Activated CD8-positive, alpha-beta T cell treated with anti-CD3 and anti-CD28 coated beads for 36 hours (primary cell): ENCODE data around the gene RRBP1. TPM values are rescaled to one million over a fixed set of nuclear protein-coding genes. Genes with fewer than 3 reads are reported as not detected.

Experiments
- ATAC-seq: fragments of 200-7000 bp; cut with Tn5 transposase; one replicate; pipeline ENCODE4 v1.10.0; 2021; ENCODE audit warnings: mild to moderate bottlenecking, moderate library complexity
- CTCF ChIA-PET: fragments of 350-600 bp; sonication (Branson Sonifier 250); formaldehyde crosslinking; loops from one replicate; lab custom pipeline; 2021; ENCODE audit warnings: antibody characterized with exemption; lab: Charles Lee
- POLR2A ChIA-PET: fragments of 350-600 bp; sonication (Branson Sonifier 250); formaldehyde crosslinking; loops from one replicate; lab custom pipeline; 2021; ENCODE audit warnings: antibody characterized with exemption; lab: Charles Lee
- DNase-seq: peaks from one replicate; pipeline ENCODE4 v3.0.0-alpha.2; 2020
- H3K27ac Mint-ChIP-seq: one replicate; pipeline ENCODE4 v1.8.0; 2021; ENCODE audit warnings: mild to moderate bottlenecking, mixed read lengths
- H3K27me3 Mint-ChIP-seq: one replicate; pipeline ENCODE4 v1.8.0; 2021; ENCODE audit warnings: mixed read lengths
- H3K36me3 Mint-ChIP-seq: one replicate; pipeline ENCODE4 v1.8.0; 2021; ENCODE audit warnings: low read depth, mixed read lengths
- H3K4me1 Mint-ChIP-seq: one replicate; pipeline ENCODE4 v1.8.0; 2021; ENCODE audit warnings: low read depth, mixed read lengths
- H3K4me3 Mint-ChIP-seq: one replicate; pipeline ENCODE4 v1.8.0; 2021; ENCODE audit warnings: mild to moderate bottlenecking, moderate library complexity, mixed read lengths
- H3K9me3 Mint-ChIP-seq: one replicate; pipeline ENCODE4 v1.8.0; 2021; ENCODE audit warnings: mixed read lengths
- intact Hi-C: fragments of 100-400 bp; cut with micrococcal nuclease; formaldehyde crosslinking; loops from one replicate; pipeline ENCODE4 v1.10.0; 2022
- total RNA-seq, 2 experiments: library from RNA; stranded (reverse); gene quantifications; one replicate each; pipeline ENCODE4 v1.2.3, GENCODE V29; 2021
- TF ChIP-seq, protein P1 (sequence below): fragments of 200-600 bp; IDR thresholded peaks from one replicate; pipeline ENCODE4 v1.8.0; 2022; ENCODE audit warnings: antibody characterized with exemption, mild to moderate bottlenecking

RRBP1 gene
- total RNA-seq, 2 experiments from 2014 or later, result 35.2 to 35.9 TPM

DNA sequence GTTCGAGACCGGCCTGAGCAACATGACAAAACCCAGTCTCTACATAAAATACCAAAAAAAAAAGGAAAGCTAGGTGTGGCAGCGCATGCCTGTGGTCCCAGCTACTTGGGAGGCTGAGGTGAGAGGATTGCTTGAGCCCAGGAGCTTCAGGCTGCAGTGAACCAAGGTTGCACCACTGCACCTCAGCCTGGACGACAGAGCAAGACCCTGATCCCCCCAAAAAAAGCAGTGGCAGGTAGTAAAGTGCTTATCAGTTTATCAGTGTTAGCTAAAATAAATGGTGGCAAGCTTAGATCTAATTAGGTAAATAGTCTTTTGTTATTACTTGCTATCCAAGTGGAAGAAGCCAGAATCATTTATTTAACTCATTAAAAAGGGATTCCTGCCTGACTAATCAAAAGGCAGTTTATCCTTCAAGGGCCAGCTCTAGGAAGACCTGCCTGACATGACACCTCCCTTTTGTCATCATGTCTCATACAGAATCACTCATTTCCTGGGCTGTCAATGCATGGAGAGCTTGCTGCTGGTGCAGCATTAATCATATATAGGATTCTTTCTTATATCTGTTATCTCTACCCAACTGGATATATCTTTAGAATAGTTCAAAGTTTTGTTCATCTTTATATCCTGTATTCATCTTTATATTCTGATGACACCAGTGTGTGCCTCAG is 102.5 kb downstream of the RRBP1 start:
- ATAC-seq (peak; percentile 61), DNase-seq (no peak)
- CTCF ChIA-PET, result no interaction called here
- Mint-ChIP-seq H3K9me3 (no peaks in the 10 kb centered on the region), H3K4me1 (peaks cover 26% of the 10 kb centered on the region), H3K27ac (no peak overlapping the region), H3K36me3 (peaks cover 1% of the 10 kb centered on the region), H3K4me3 (no peak overlapping the region), H3K27me3 (no peaks in the 10 kb centered on the region)
- POLR2A ChIA-PET, result interaction anchor here (0.6 to 1.0 kb wide), 3 partner anchors 15 to 28 kb away, joined by 3 to 6 read pairs (median 3); no protein-coding TSS in a partner anchor
- TF ChIP-seq, protein P1, sequence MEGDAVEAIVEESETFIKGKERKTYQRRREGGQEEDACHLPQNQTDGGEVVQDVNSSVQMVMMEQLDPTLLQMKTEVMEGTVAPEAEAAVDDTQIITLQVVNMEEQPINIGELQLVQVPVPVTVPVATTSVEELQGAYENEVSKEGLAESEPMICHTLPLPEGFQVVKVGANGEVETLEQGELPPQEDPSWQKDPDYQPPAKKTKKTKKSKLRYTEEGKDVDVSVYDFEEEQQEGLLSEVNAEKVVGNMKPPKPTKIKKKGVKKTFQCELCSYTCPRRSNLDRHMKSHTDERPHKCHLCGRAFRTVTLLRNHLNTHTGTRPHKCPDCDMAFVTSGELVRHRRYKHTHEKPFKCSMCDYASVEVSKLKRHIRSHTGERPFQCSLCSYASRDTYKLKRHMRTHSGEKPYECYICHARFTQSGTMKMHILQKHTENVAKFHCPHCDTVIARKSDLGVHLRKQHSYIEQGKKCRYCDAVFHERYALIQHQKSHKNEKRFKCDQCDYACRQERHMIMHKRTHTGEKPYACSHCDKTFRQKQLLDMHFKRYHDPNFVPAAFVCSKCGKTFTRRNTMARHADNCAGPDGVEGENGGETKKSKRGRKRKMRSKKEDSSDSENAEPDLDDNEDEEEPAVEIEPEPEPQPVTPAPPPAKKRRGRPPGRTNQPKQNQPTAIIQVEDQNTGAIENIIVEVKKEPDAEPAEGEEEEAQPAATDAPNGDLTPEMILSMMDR, result no peak
- intact Hi-C loops, result no loop called here

DNA sequence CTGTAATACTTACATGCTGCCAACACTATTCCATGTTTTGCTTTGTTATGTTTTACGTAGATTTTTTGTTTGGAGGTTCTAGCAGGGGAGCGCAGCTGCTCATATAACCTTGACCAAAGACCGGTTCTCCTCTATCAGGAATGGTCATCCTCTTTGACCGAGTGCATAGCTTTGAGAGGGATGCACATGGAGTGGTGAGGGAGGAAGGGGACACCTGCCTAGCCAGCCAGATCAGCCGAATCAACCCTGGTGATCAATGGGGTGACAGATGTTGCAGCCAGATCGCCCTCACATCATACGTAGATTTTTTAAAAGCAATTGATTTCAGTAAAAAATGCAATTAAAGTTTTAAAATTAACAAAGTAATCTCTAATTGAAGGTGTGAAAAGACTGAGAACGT is 105.8 kb downstream of the RRBP1 start:
- DNase-seq, result no peak
- no peak overlapping the region for H3K4me3 Mint-ChIP-seq
- TF ChIP-seq, protein P1, result no peak
- no peak overlapping the region for H3K27ac Mint-ChIP-seq
- H3K36me3 Mint-ChIP-seq, result peaks cover 1% of the 10 kb centered on the region
- H3K4me1 Mint-ChIP-seq, result peaks cover 30% of the 10 kb centered on the region
- ATAC-seq, result no peak
- H3K9me3 Mint-ChIP-seq, result no peaks in the 10 kb centered on the region
- ChIA-PET POLR2A (no interaction called here), CTCF (interaction anchor here (1.4 kb wide), 1 partner anchor 106 kb away, joined by 5 read pairs; the partner anchor contains the start of gene RRBP1)
- no peaks in the 10 kb centered on the region for H3K27me3 Mint-ChIP-seq
- intact Hi-C loops, result no loop called here

DNA sequence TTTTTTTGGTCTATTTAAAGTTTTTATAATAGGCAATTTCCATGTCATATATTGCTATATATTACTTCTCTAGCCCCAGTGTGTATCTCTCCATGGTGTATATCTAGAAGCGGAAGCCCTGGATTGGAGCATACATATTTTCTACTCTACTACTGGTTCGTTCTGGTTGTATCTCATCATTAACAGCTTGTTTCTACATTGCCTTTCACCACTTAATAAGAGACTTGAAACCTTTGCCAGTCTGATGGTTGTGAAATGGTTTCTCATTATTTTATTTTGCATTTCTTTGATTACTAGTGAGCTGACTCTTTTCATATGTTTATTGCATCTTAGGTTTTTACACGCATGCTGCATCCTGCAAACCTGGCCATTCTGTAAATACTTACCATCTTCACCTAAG is 108.6 kb downstream of the RRBP1 start:
- no peaks in the 10 kb centered on the region for H3K27me3 Mint-ChIP-seq
- no peaks in the 10 kb centered on the region for H3K9me3 Mint-ChIP-seq
- H3K36me3 Mint-ChIP-seq, result peaks cover 1% of the 10 kb centered on the region
- TF ChIP-seq, protein P1, result no peak
- DNase-seq (no peak), ATAC-seq (no peak)
- ChIA-PET POLR2A (no interaction called here), CTCF (interaction anchor here (0.6 to 4.3 kb wide), 6 partner anchors 13 to 360 kb away, joined by 3 to 15 read pairs (median 6); no protein-coding TSS in a partner anchor)
- H3K4me3 Mint-ChIP-seq, result no peak overlapping the region
- no peak overlapping the region for H3K27ac Mint-ChIP-seq
- peaks cover 22% of the 10 kb centered on the region for H3K4me1 Mint-ChIP-seq
- intact Hi-C loops, result no loop called here

DNA sequence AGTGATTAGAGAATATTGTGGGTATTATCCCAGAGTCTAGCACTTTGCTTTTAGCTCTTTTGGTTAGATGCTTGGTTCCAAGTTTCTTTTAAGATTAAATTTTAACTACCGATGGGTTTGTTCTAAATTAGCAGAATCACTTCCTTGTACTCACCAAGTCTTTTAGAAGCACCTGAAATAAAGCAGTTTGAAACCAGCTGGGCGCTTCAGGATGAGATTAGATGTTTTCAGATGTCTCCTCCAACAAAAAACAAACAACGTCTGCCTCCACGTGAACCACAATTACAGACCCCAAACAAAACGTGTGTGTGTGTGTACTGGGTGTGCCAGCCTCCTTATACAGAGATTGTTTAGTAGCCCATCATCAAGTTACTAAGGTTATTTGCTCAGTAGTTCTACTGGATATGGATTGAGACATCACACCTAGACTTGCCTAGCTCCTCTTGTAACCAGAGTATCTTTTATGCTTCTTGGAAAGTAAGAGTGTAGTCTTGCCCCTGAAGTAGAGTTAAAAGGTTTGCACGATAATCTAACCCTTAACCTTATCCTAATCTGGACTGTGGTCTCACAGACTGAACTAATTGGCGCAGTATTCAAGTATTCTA is 109.9 kb downstream of the RRBP1 start:
- no peak overlapping the region for H3K27ac Mint-ChIP-seq
- TF ChIP-seq, protein P1, result no peak
- H3K36me3 Mint-ChIP-seq, result peaks cover 1% of the 10 kb centered on the region
- peaks cover 22% of the 10 kb centered on the region for H3K4me1 Mint-ChIP-seq
- H3K4me3 Mint-ChIP-seq, result peak overlapping the region; percentile 83
- CTCF ChIA-PET, result interaction anchor here (1.0 to 4.3 kb wide), 5 partner anchors 15 to 811 kb away, joined by 3 to 15 read pairs (median 10); no protein-coding TSS in a partner anchor
- intact Hi-C loops, result no loop called here
- H3K27me3 Mint-ChIP-seq, result no peaks in the 10 kb centered on the region
- POLR2A ChIA-PET, result interaction anchor here (0.5 to 2.1 kb wide), 4 partner anchors 9 to 41 kb away, joined by 3 to 7 read pairs (median 3); partner anchors contain the start of gene BFSP1
- no peaks in the 10 kb centered on the region for H3K9me3 Mint-ChIP-seq
- no peak for ATAC-seq
- DNase-seq, result no peak

DNA sequence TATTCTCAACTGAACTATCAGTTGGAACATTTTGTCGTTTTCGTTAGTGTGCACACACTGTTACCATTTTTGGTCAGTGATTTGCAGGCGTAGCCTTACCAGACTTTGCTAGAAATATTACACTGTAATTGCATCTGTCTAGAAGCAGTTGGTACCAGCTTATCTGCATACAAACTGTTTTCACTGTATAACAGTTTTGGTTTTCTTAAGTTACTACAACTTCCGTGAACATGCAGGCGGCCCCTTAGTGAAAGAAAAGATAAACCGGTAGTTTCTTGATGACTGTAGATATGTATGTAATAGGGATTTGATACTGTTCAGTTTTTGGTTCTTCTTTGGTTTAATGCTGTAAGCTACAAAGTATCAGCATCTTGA is 110.9 kb downstream of the RRBP1 start:
- ChIA-PET CTCF (interaction anchor here (0.8 to 4.3 kb wide), 12 partner anchors 10 to 327 kb away, joined by 3 to 15 read pairs (median 5); partner anchors contain the start of gene RRBP1), POLR2A (interaction anchor here (0.6 to 2.1 kb wide), 10 partner anchors 9 to 395 kb away, joined by 3 to 7 read pairs (median 3); partner anchors contain the start of genes BFSP1 and RRBP1)
- peak overlapping the region; percentile 83 for H3K4me3 Mint-ChIP-seq
- H3K27ac Mint-ChIP-seq, result peak overlapping the region; percentile 65
- DNase-seq, result peak; percentile 35
- peaks cover under 1% of the 10 kb centered on the region for H3K27me3 Mint-ChIP-seq
- peak; percentile 36 for ATAC-seq
- no peaks in the 10 kb centered on the region for H3K9me3 Mint-ChIP-seq
- TF ChIP-seq, protein P1, result no peak
- intact Hi-C loops, result no loop called here
- peaks cover 21% of the 10 kb centered on the region for H3K4me1 Mint-ChIP-seq
- peaks cover 1% of the 10 kb centered on the region for H3K36me3 Mint-ChIP-seq
